Upper lobe of left lung (tissue), 6 donors: ENCODE data around the gene ADCY2. TPM values are rescaled to one million over a fixed set of nuclear protein-coding genes. Genes with fewer than 3 reads are reported as not detected.

Experiments
- ATAC-seq, 2 donors: fragments of 200-7000 bp; cut with Tn5 transposase; one replicate each; pipeline ENCODE4 v1.9.1; 2022; ENCODE audit warnings: mild to moderate bottlenecking in 2 of 2, moderate library complexity in 2 of 2; ENCODE audit not compliant: low FRiP score in 2 of 2
- DNase-seq, 2 donors: peaks; one replicate each; pipeline ENCODE4 v3.0.0-alpha.2; 2019 to 2020
- H3K27ac ChIP-seq, 4 donors: fragments of 200-600 bp; sonication (generic); one replicate each; pipeline ENCODE4 v1.5.1; 2016 to 2019
- H3K27me3 ChIP-seq, 4 donors: fragments of 200-600 bp; sonication (generic); one replicate each; pipeline ENCODE4 v1.5.1; 2017 to 2019
- H3K36me3 ChIP-seq, 4 donors: fragments of 200-600 bp; sonication (generic); one replicate each; pipeline ENCODE4 v1.5.1; 2016 to 2019
- H3K4me1 ChIP-seq, 4 donors: fragments of 200-600 bp; sonication (generic); one replicate each; pipeline ENCODE4 v1.5.1; 2018 to 2019
- H3K4me3 ChIP-seq, 4 donors: fragments of 200-600 bp; sonication (generic); one replicate each; pipeline ENCODE4 v1.5.1; 2017 to 2019; ENCODE audit warnings: mild to moderate bottlenecking in 2 of 4, moderate library complexity in 1 of 4
- H3K9me3 ChIP-seq, 4 donors: fragments of 200-600 bp; sonication (generic); one replicate each; pipeline ENCODE4 v1.5.1; 2018 to 2019
- EP300 ChIP-seq, 4 donors: sonication (generic); formaldehyde crosslinking; IDR thresholded peaks; one replicate each; pipeline ENCODE4 v1.5.1; 2017; ENCODE audit warnings: antibody characterized with exemption in 4 of 4, control low read depth in 2 of 4
- POLR2A ChIP-seq, 4 donors: fragments of 450-650 bp; IDR thresholded peaks; one replicate each; pipeline ENCODE4 v1.5.1; 2016 to 2017; ENCODE audit warnings: antibody characterized with exemption in 4 of 4, mild to moderate bottlenecking in 2 of 4
- POLR2AphosphoS5 ChIP-seq, 2 donors: sonication (generic); formaldehyde crosslinking; IDR thresholded peaks; one replicate each; pipeline ENCODE4 v1.5.1; 2017; ENCODE audit warnings: antibody characterized with exemption in 2 of 2
- WGBS, 2 donors: methylation state at CpG; one replicate each; pipeline ENCODE4 v1.1.5; 2017 to 2018; 5-methylcytosine and 5-hydroxymethylcytosine counted together
- total RNA-seq, 6 donors: library from RNA; depleted of rRNA in 4 of 6; stranded (reverse); fragments of >200 nt in 4 of 6; gene quantifications; one replicate each; pipeline versions ENCODE4 v1.1.0 to v1.2.1, GENCODE V29; 2016 to 2021
- TF ChIP-seq, protein P1 (sequence below), 6 experiments: fragments of 450-650 bp in 4 of 6; fragments of 200-600 bp in 2 of 6; sonication (generic) in 2 of 6; IDR thresholded peaks; one replicate each; pipeline ENCODE4 v1.5.1; 2016 to 2019; ENCODE audit warnings: antibody characterized with exemption in 6 of 6
- donor health status: DM: no; HTN: no; CAD: no; lungs with moderate emphysema.
- donor health status: DM: no; HTN: yes; CAD: no; lungs with severe emphysema.

The ADCY2 gene
- total RNA-seq, 6 donors from 2014 or later = 0.20 to 2.4 (median 0.46) TPM; not detected in 1

DNA sequence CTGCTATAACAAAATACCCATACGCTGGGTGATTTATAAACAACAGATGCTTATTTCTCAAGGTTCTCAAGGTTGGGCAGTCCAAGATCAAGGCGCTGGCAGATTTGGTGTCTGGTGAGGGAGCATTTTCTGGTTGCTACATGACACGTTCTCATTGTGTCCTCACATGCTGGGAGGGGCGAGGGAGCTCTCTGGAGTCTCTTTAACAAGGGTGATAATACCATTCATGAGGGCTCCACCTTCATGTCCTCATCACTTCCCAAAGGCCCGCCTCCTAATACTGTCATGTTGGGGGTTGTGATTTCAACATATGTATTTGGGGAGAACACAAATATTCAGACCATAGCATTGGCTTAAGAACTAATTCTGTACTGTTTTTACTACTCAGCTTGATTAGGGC is 450.4 kb downstream of the ADCY2 start:
- DNase-seq (no peak), ATAC-seq (no peak)
- WGBS, 2 donors = 82 to 87% methylated on average over 5 of the region's 5 CpGs

GRCh38 chr5:7848296-7848695 is 452.4 kb downstream of the ADCY2 start:
- TF ChIP-seq POLR2A (IDR thresholded peaks at IDR 0.05) (no peak), POLR2AphosphoS5 (IDR thresholded peaks at IDR 0.05) (no peak), EP300 (IDR thresholded peaks at IDR 0.05) (no peak)
- TF ChIP-seq, protein P1, sequence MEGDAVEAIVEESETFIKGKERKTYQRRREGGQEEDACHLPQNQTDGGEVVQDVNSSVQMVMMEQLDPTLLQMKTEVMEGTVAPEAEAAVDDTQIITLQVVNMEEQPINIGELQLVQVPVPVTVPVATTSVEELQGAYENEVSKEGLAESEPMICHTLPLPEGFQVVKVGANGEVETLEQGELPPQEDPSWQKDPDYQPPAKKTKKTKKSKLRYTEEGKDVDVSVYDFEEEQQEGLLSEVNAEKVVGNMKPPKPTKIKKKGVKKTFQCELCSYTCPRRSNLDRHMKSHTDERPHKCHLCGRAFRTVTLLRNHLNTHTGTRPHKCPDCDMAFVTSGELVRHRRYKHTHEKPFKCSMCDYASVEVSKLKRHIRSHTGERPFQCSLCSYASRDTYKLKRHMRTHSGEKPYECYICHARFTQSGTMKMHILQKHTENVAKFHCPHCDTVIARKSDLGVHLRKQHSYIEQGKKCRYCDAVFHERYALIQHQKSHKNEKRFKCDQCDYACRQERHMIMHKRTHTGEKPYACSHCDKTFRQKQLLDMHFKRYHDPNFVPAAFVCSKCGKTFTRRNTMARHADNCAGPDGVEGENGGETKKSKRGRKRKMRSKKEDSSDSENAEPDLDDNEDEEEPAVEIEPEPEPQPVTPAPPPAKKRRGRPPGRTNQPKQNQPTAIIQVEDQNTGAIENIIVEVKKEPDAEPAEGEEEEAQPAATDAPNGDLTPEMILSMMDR (IDR thresholded peaks at IDR 0.05) = no peak
- Histone ChIP-seq H3K4me3 (no peak overlapping the region), H3K36me3 (no peaks in the 10 kb centered on the region), H3K27me3 (peaks cover 0 to 14% (median 2%) of the 10 kb centered on the region in 4 donors), H3K4me1 (peaks cover 13 to 26% (median 18%) of the 10 kb centered on the region in 4 donors), H3K9me3 (no peaks in the 10 kb centered on the region), H3K27ac (no peak overlapping the region)
- 80% methylated on average over 1 to 2 of the region's 2 CpGs for WGBS, 2 donors
- no peak for DNase-seq
- ATAC-seq = no peak

More for the DNA sequence above, 450.4 kb downstream of the ADCY2 start:
- Histone ChIP-seq H3K27ac (no peak overlapping the region), H3K36me3 (no peaks in the 10 kb centered on the region), H3K9me3 (no peaks in the 10 kb centered on the region), H3K4me1 (peaks cover 8 to 19% (median 17%) of the 10 kb centered on the region in 4 donors), H3K27me3 (peaks cover 0 to 14% (median 2%) of the 10 kb centered on the region in 4 donors), H3K4me3 (no peak overlapping the region)
- TF ChIP-seq, protein P1 (IDR thresholded peaks at IDR 0.05) = no peak
- TF ChIP-seq POLR2A (IDR thresholded peaks at IDR 0.05) (no peak), EP300 (IDR thresholded peaks at IDR 0.05) (no peak), POLR2AphosphoS5 (IDR thresholded peaks at IDR 0.05) (no peak)

GRCh38 chr5:7849681-7850394 is 453.9 kb downstream of the ADCY2 start:
- ATAC-seq = peak in 1 of 2 donors; percentile 33
- Histone ChIP-seq H3K9me3 (no peaks in the 10 kb centered on the region), H3K27me3 (peaks cover 0 to 14% (median 2%) of the 10 kb centered on the region in 4 donors), H3K27ac (no peak overlapping the region), H3K36me3 (no peaks in the 10 kb centered on the region), H3K4me1 (peaks cover 13 to 26% (median 18%) of the 10 kb centered on the region in 4 donors), H3K4me3 (peak overlapping the region; percentile 45 to 68 (median 62))
- WGBS, 2 donors = 8 to 11% methylated on average over 22 to 27 of the region's 44 CpGs
- DNase-seq = peak in 1 of 2 donors; percentile 73
- TF ChIP-seq POLR2A (IDR thresholded peaks at IDR 0.05) (no peak), POLR2AphosphoS5 (IDR thresholded peaks at IDR 0.05) (no peak), EP300 (IDR thresholded peaks at IDR 0.05) (no peak)
- TF ChIP-seq, protein P1 (IDR thresholded peaks at IDR 0.05) = no peak

DNA sequence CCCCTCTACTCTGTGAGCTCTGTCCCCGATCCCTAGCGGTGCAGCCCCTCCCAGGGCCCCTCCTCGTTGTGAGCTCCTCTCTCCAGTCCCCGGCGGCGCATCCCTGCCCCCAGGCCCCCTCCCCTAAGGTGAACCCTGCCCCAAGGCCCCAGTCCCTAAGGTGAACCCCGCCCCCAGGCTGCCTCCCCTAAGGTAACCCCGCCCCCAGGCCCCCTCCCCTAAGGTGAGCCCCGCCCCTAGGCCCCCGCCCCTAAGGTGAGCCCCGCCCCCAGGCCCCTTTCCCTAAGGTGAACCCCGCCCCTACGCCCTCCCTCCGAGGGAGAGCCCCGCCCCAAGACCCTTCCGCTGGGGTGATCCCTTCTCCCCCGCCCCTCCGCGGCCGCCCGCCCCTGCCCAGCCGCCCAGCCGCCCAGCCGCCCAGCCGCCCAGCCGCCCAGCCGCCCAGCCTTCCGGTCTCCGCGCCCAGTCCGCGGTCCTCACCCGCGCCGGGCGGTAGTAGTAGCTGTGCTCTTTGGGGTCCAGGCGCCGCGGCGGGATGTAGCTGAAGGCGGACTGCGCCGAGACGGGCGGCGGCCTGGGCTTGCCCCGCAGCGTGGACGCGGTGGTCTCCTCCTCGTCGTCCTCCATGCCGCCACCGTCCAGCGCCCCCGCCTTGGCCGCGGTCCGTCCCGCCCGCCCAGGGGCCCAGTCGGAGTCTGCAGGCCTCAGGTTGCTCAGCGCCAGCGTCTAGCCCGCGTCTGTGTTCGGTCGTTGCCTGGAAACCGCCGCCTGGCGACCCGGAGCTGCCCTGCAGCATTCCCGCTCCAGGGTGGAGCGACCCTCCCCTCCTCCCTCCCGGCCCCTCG is 454.7 kb downstream of the ADCY2 start, which contains the start of gene CFAP90:
Gene CFAP90 (minus strand): TSS at position 739 of the 845 bp plus-strand sequence. CDS start 112 bp downstream, at position 627.
- peak; percentile 79 to 81 for ATAC-seq
- Histone ChIP-seq H3K36me3 (no peaks in the 10 kb centered on the region), H3K27me3 (peaks cover 0 to 14% (median 2%) of the 10 kb centered on the region in 4 donors), H3K4me1 (peaks cover 13 to 26% (median 18%) of the 10 kb centered on the region in 4 donors), H3K9me3 (no peaks in the 10 kb centered on the region), H3K27ac (peak within 1 kb of the TSS in 2 of 4 donors; percentile 36 to 45), H3K4me3 (peak within 1 kb of the TSS; percentile 45 to 68 (median 62))
- peak; percentile 78 to 91 for DNase-seq
- 2 to 12% methylated on average over 5 to 11 of the region's 76 CpGs for WGBS, 2 donors
- TF ChIP-seq EP300 (IDR thresholded peaks at IDR 0.05) = no peak
- TF ChIP-seq, protein P1 (IDR thresholded peaks at IDR 0.05) = peak in 4 of 6 experiments; percentile 25 to 66 (median 38)
- peak in 1 of 4 donors; percentile 45 for TF ChIP-seq POLR2A (IDR thresholded peaks at IDR 0.05)
- TF ChIP-seq POLR2AphosphoS5 (IDR thresholded peaks at IDR 0.05) = no peak
